GM19023 (cell line): ENCODE data around the gene PDE4DIP.
"Not testable (repeated sequence)": the region's sequence is repeated elsewhere in the genome, so short reads cannot be mapped to it uniquely, and the experiment has no call there.

Experiments
- ATAC-seq: cut with Tn5 transposase; IDR thresholded peaks from one replicate; pipeline ENCODE4 v1.9.1; 2021; ENCODE audit warnings: mild to moderate bottlenecking, moderate library complexity; ENCODE audit not compliant: unreplicated experiment

PDE4DIP gene

GRCh38 chr1:149024327-149024726, 180.1 kb downstream of the PDE4DIP start:
- ATAC-seq = not testable (repeated sequence)

GRCh38 chr1:149033916-149034315, 189.7 kb downstream of the PDE4DIP start:
- ATAC-seq = not testable (repeated sequence)

GRCh38 chr1:149043056-149043455, 198.8 kb downstream of the PDE4DIP start:
- not testable (repeated sequence) for ATAC-seq

- not testable (repeated sequence) for ATAC-seq
Measured at GRCh38 chr1:149064611-149065010, 220.4 kb downstream of the PDE4DIP start.

GRCh38 chr1:149075505-149076127, 231.4 kb downstream of the PDE4DIP start:
- ATAC-seq = not testable (repeated sequence)
